HepG2 (cell line): ENCODE measurements around the gene CCDC97. TPM values are rescaled to one million over a fixed set of nuclear protein-coding genes. Genes with fewer than 3 reads are reported as not detected.

Source experiments
- CBFB ChIP-seq: sonication (generic); formaldehyde crosslinking; IDR thresholded peaks from 2 replicates; pipeline ENCODE4 v1.4.0; 2020; ENCODE audit warnings: missing genetic modification reagents
- CBX5 ChIP-seq: sonication (generic); formaldehyde crosslinking; IDR thresholded peaks from 2 replicates; pipeline ENCODE4 v1.4.0; 2020; ENCODE audit warnings: missing genetic modification reagents, borderline replicate concordance
- EED ChIP-seq: sonication (generic); formaldehyde crosslinking; IDR thresholded peaks from 2 replicates; pipeline ENCODE4 v1.5.0; 2020; ENCODE audit warnings: mild to moderate bottlenecking, missing genetic modification reagents
- FOXK2 ChIP-seq: fragments of 450-650 bp; IDR thresholded peaks from 2 replicates; pipeline ENCODE4 v1.6.1; 2016
- GABPA ChIP-seq, 2 experiments: IDR thresholded peaks; 2 replicates each; pipeline ENCODE4 v1.6.1; 2011 to 2016; ENCODE audit warnings: low read depth in 2 of 2, low read length in 1 of 2, missing biosample characterization in 1 of 2, missing genetic modification characterization in 1 of 2
- NFKBIZ ChIP-seq: IDR thresholded peaks from 2 replicates; pipeline ENCODE4 v1.6.1; 2018; ENCODE audit warnings: missing genetic modification reagents, missing compliant biosample characterization
- NFRKB ChIP-seq: fragments of 450-650 bp; IDR thresholded peaks from 2 replicates; pipeline ENCODE4 v1.6.1; 2017
- RFX1 ChIP-seq: fragments of 450-650 bp; IDR thresholded peaks from 2 replicates; pipeline ENCODE4 v1.6.1; 2017
- RORA ChIP-seq: sonication (generic); formaldehyde crosslinking; IDR thresholded peaks from 2 replicates; pipeline ENCODE4 v1.5.0; 2020; ENCODE audit warnings: mild to moderate bottlenecking, missing genetic modification reagents, moderate library complexity
- SP2 ChIP-seq: sonication (generic); formaldehyde crosslinking; IDR thresholded peaks from 2 replicates; pipeline ENCODE4 v1.5.1; 2020; ENCODE audit warnings: mild to moderate bottlenecking, missing genetic modification reagents
- TCF7 ChIP-seq: sonication (generic); IDR thresholded peaks from 2 replicates; pipeline ENCODE4 v1.6.1; 2016; ENCODE audit warnings: antibody characterized with exemption, low read depth
- WIZ ChIP-seq: sonication (generic); formaldehyde crosslinking; IDR thresholded peaks from 2 replicates; pipeline ENCODE4 v1.5.1; 2020; ENCODE audit warnings: mild to moderate bottlenecking, missing genetic modification reagents
- ZC3H13 ChIP-seq: sonication (generic); formaldehyde crosslinking; IDR thresholded peaks from 2 replicates; pipeline ENCODE4 v1.8.1; 2023; ENCODE audit warnings: mild to moderate bottlenecking, missing genetic modification reagents, moderate library complexity
- ZNF10 ChIP-seq: sonication (generic); formaldehyde crosslinking; IDR thresholded peaks from 2 replicates; pipeline ENCODE4 v1.4.0; 2020; ENCODE audit warnings: mild to moderate bottlenecking, low read depth, missing genetic modification reagents, borderline replicate concordance
- ZNF17 ChIP-seq: sonication (generic); formaldehyde crosslinking; IDR thresholded peaks from 2 replicates; pipeline ENCODE4 v1.5.0; 2020; ENCODE audit warnings: mild to moderate bottlenecking, missing genetic modification reagents
- ZNF569 ChIP-seq: sonication (generic); formaldehyde crosslinking; IDR thresholded peaks from 2 replicates; pipeline ENCODE4 v1.5.0; 2020; ENCODE audit warnings: mild to moderate bottlenecking, missing genetic modification reagents, moderate library complexity, borderline replicate concordance
- ZNF572 ChIP-seq: sonication (generic); formaldehyde crosslinking; IDR thresholded peaks from 2 replicates; pipeline ENCODE4 v1.5.1; 2020; ENCODE audit warnings: mild to moderate bottlenecking, missing genetic modification reagents
- polyA plus RNA-seq, 8 experiments: library from polyadenylated mRNA; depleted of rRNA in 3 of 8; stranded (reverse) in 7 of 8; unstranded in 1 of 8; fragments of >200 nt; fragmentation: Illumina TruSeq in 4 of 8; extraction: Trizol in 4 of 8; gene quantifications; 2 replicates each; pipeline versions ENCODE4 v1.2.1 to v1.2.3, GENCODE V29; 2011 to 2016; ENCODE audit warnings: low read depth in 4 of 8, missing spikeins in 1 of 8, mixed read lengths in 1 of 8; ENCODE audit not compliant: insufficient read depth in 1 of 8
- total RNA-seq, 5 experiments: library from RNA; depleted of rRNA; stranded (reverse); fragments of >200 nt; fragmentation: Illumina TruSeq; extraction: Trizol; gene quantifications; 2 replicates each; pipeline ENCODE4 v1.2.3, GENCODE V29; 2016; ENCODE audit warnings: low read depth in 1 of 5
- TF ChIP-seq, protein P1 (sequence below): sonication (generic); formaldehyde crosslinking; IDR thresholded peaks from 2 replicates; pipeline ENCODE4 v1.4.0; 2020; ENCODE audit warnings: mild to moderate bottlenecking, low read depth, missing genetic modification reagents
- TF ChIP-seq, protein P2 (sequence below): sonication (generic); formaldehyde crosslinking; IDR thresholded peaks from 2 replicates; pipeline ENCODE4 v1.8.1; 2023; ENCODE audit warnings: mild to moderate bottlenecking, missing genetic modification reagents
- TF ChIP-seq, protein P3 (sequence below): sonication (generic); formaldehyde crosslinking; IDR thresholded peaks from 2 replicates; pipeline ENCODE4; 2020; ENCODE audit warnings: missing genetic modification reagents, mild to moderate bottlenecking, borderline replicate concordance
- TF ChIP-seq, protein P4 (sequence below): sonication (generic); formaldehyde crosslinking; IDR thresholded peaks from 2 replicates; pipeline ENCODE4 v1.5.1; 2020; ENCODE audit warnings: mild to moderate bottlenecking, missing genetic modification reagents, borderline replicate concordance

Gene CCDC97
- total and polyA plus RNA-seq, 2 of the 13 experiments (the other 11 are each of a cell fraction or from before 2014, with no cell fraction given) = 6.2 to 7.3 TPM

DNA sequence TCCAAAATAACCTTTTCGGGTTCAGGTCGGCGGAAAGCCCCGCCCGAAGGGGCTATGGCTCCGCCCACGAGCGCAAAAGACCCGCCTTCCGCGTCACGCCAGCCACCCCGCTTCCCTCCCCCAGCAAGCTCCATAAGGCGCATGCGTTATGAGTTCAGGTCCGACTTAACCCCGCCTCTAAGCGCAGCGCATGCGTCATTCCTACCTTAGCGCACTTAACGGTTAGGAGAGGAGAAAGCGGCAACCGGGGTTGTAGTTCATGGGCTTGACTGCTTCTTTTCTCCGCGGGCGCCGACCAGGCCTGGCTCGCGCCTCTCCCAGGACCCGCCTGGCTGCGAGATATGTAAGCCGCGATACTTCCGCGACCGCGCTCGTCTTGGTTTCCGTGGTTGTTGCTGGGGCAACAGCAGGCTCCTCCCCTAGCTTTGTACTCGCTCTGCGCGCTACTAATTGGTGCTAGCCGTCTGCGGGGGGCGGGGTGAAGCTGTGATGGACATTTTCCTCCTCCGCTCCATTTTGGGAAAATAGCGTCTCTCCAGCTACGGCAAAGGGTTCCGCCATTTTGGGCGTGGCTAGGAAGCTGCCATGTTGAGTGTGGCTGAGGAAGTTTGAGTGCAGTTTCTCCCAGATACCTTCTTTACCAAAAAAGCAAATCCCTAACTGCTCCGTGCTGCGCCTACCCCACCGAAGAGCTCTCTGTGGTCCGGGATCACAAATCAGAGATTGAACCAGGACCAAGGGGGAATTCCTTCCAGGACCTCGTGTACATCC, 54.0 kb downstream of the CCDC97 start, which contains the start of gene B9D2 (continued):
- TF ChIP-seq ZNF569 (CRISPR knock-in tag) = no peak
- peak; percentile 92 for TF ChIP-seq SP2 (CRISPR knock-in tag)
- peak; percentile 98 for TF ChIP-seq RFX1
- TF ChIP-seq, protein P1, sequence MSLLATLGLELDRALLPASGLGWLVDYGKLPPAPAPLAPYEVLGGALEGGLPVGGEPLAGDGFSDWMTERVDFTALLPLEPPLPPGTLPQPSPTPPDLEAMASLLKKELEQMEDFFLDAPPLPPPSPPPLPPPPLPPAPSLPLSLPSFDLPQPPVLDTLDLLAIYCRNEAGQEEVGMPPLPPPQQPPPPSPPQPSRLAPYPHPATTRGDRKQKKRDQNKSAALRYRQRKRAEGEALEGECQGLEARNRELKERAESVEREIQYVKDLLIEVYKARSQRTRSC (CRISPR knock-in tag) = no peak
- TF ChIP-seq CBX5 (CRISPR knock-in tag) = no peak
- TF ChIP-seq, protein P2, sequence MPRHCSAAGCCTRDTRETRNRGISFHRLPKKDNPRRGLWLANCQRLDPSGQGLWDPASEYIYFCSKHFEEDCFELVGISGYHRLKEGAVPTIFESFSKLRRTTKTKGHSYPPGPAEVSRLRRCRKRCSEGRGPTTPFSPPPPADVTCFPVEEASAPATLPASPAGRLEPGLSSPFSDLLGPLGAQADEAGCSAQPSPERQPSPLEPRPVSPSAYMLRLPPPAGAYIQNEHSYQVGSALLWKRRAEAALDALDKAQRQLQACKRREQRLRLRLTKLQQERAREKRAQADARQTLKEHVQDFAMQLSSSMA (CRISPR knock-in tag) = peak; percentile 100
- TF ChIP-seq NFKBIZ = no peak
- TF ChIP-seq, protein P3, sequence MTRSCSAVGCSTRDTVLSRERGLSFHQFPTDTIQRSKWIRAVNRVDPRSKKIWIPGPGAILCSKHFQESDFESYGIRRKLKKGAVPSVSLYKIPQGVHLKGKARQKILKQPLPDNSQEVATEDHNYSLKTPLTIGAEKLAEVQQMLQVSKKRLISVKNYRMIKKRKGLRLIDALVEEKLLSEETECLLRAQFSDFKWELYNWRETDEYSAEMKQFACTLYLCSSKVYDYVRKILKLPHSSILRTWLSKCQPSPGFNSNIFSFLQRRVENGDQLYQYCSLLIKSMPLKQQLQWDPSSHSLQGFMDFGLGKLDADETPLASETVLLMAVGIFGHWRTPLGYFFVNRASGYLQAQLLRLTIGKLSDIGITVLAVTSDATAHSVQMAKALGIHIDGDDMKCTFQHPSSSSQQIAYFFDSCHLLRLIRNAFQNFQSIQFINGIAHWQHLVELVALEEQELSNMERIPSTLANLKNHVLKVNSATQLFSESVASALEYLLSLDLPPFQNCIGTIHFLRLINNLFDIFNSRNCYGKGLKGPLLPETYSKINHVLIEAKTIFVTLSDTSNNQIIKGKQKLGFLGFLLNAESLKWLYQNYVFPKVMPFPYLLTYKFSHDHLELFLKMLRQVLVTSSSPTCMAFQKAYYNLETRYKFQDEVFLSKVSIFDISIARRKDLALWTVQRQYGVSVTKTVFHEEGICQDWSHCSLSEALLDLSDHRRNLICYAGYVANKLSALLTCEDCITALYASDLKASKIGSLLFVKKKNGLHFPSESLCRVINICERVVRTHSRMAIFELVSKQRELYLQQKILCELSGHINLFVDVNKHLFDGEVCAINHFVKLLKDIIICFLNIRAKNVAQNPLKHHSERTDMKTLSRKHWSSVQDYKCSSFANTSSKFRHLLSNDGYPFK (CRISPR knock-in tag) = peak; percentile 64; the same call in 1 of the 2 replicates
- no peak for TF ChIP-seq FOXK2
- no peak for TF ChIP-seq ZNF10 (CRISPR knock-in tag)
- no peak for TF ChIP-seq WIZ (CRISPR knock-in tag)
- no peak for TF ChIP-seq GABPA (IDR thresholded peaks at IDR 0.05; ENCODE audit: low read depth, low read length)
- peak; percentile 69 for TF ChIP-seq GABPA (CRISPR knock-in tag; IDR thresholded peaks at IDR 0.05; ENCODE audit: low read depth)
- TF ChIP-seq CBFB (CRISPR knock-in tag) = no peak
- 0 out of 2 replicates have a peak, but pooled peaks have one; percentile 13 for TF ChIP-seq NFRKB
- TF ChIP-seq ZC3H13 (CRISPR knock-in tag) = no peak; the same call in 1 of the 2 replicates
- no peak for TF ChIP-seq TCF7
- TF ChIP-seq, protein P4, sequence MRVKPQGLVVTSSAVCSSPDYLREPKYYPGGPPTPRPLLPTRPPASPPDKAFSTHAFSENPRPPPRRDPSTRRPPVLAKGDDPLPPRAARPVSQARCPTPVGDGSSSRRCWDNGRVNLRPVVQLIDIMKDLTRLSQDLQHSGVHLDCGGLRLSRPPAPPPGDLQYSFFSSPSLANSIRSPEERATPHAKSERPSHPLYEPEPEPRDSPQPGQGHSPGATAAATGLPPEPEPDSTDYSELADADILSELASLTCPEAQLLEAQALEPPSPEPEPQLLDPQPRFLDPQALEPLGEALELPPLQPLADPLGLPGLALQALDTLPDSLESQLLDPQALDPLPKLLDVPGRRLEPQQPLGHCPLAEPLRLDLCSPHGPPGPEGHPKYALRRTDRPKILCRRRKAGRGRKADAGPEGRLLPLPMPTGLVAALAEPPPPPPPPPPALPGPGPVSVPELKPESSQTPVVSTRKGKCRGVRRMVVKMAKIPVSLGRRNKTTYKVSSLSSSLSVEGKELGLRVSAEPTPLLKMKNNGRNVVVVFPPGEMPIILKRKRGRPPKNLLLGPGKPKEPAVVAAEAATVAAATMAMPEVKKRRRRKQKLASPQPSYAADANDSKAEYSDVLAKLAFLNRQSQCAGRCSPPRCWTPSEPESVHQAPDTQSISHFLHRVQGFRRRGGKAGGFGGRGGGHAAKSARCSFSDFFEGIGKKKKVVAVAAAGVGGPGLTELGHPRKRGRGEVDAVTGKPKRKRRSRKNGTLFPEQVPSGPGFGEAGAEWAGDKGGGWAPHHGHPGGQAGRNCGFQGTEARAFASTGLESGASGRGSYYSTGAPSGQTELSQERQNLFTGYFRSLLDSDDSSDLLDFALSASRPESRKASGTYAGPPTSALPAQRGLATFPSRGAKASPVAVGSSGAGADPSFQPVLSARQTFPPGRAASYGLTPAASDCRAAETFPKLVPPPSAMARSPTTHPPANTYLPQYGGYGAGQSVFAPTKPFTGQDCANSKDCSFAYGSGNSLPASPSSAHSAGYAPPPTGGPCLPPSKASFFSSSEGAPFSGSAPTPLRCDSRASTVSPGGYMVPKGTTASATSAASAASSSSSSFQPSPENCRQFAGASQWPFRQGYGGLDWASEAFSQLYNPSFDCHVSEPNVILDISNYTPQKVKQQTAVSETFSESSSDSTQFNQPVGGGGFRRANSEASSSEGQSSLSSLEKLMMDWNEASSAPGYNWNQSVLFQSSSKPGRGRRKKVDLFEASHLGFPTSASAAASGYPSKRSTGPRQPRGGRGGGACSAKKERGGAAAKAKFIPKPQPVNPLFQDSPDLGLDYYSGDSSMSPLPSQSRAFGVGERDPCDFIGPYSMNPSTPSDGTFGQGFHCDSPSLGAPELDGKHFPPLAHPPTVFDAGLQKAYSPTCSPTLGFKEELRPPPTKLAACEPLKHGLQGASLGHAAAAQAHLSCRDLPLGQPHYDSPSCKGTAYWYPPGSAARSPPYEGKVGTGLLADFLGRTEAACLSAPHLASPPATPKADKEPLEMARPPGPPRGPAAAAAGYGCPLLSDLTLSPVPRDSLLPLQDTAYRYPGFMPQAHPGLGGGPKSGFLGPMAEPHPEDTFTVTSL (CRISPR knock-in tag) = no peak
- TF ChIP-seq ZNF572 = 0 out of 2 replicates have a peak, but pooled peaks have one; percentile 47
- TF ChIP-seq ZNF17 (CRISPR knock-in tag) = no peak
- no peak for TF ChIP-seq EED (CRISPR knock-in tag)
- no peak for TF ChIP-seq RORA (CRISPR knock-in tag)
